BE2C (cell line): ENCODE data around the gene IL32.

ENCODE experiments used
- DNase-seq: peaks from one replicate; pipeline ENCODE4 v3.0.0-alpha.2; 2020
- H3K27me3 ChIP-seq: fragments of 250-450 bp; sonication (Bioruptor Pico); 2 replicates; pipeline ENCODE4 v1.5.1; 2020; ENCODE audit warnings: mild to moderate bottlenecking
- H3K36me3 ChIP-seq: fragments of 250-450 bp; sonication (Bioruptor Pico); 2 replicates; pipeline ENCODE4 v1.5.1; 2020; ENCODE audit warnings: mild to moderate bottlenecking
- H3K4me1 ChIP-seq: fragments of 250-450 bp; sonication (Bioruptor Pico); 2 replicates; pipeline ENCODE4 v1.5.1; 2020
- H3K4me3 ChIP-seq: 2 replicates; pipeline ENCODE4 v1.5.1; 2011; ENCODE audit warnings: low read depth, low read length
- H3K9me3 ChIP-seq: fragments of 250-450 bp; sonication (Bioruptor Pico); 2 replicates; pipeline ENCODE4 v1.5.1; 2020
- TF ChIP-seq, protein P1 (sequence below): IDR thresholded peaks from 2 replicates; pipeline ENCODE4 v1.5.1; 2012; ENCODE audit warnings: mild to moderate bottlenecking, low read depth, low read length

The IL32 gene

DNA sequence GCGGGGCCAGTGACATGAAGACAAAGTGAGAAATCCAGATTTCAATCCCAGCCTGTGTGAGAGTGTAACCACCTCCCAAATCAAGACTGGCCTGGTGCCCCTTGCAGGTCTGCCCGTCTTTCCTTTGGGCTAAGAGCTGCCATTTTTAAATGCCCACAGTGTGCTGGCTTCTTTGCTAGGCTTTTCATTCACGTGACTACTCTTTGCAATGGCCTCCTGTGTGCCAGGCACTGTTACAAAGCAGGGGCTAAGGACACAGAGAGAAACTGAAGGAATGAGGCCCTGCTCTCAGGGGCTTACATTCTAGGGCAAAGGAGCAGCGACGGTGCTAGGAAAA lies 33.9 kb downstream of the IL32 start:
- TF ChIP-seq, protein P1, sequence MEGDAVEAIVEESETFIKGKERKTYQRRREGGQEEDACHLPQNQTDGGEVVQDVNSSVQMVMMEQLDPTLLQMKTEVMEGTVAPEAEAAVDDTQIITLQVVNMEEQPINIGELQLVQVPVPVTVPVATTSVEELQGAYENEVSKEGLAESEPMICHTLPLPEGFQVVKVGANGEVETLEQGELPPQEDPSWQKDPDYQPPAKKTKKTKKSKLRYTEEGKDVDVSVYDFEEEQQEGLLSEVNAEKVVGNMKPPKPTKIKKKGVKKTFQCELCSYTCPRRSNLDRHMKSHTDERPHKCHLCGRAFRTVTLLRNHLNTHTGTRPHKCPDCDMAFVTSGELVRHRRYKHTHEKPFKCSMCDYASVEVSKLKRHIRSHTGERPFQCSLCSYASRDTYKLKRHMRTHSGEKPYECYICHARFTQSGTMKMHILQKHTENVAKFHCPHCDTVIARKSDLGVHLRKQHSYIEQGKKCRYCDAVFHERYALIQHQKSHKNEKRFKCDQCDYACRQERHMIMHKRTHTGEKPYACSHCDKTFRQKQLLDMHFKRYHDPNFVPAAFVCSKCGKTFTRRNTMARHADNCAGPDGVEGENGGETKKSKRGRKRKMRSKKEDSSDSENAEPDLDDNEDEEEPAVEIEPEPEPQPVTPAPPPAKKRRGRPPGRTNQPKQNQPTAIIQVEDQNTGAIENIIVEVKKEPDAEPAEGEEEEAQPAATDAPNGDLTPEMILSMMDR: no peak
- no peak for DNase-seq
- Histone ChIP-seq H3K9me3 (no peaks in the 10 kb centered on the region; the same call in 1 of the 2 replicates), H3K27me3 (peaks cover 2% of the 10 kb centered on the region; the same call in 1 of the 2 replicates), H3K4me1 (peaks cover 3% of the 10 kb centered on the region; the same call in 1 of the 2 replicates), H3K36me3 (no peaks in the 10 kb centered on the region), H3K4me3 (no peak overlapping the region)

DNA sequence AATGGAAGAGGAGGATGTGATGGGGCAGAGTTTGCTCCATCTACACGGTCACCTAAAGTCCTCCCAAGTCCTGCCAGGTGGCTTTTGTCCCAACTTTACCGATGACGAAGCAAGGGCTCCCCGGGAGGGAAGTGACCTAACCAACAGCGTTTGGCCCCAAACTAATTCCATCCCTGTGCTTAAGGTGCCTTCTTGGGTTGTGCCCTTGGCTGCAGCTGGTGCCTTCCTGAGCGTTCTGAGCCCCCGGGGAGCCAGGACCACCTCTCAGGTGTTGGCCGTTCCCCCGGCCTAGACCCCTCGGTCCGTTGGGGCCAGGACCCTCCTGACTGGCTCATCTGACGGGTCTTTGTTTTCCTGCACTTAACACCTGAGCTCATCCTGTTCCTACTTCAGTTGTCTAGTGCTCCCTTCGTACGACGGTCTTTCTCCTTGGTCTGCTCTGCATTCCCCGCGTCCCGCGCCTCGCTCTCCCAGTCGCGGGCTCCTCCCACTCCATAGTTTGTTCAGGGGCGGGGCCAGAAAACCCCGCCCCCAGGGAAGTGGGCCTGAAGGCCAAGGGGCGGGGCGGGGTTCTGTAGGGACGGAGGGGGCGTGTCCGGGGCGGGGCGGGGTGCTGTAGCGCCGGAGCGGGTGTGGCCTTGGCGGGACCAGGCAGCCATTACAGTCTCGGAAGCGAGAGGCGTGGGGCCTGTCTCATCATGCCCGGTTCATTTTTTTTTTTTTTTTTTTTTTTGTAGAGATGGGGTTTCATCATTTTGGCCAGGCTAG lies 34.5 kb downstream of the IL32 start:
- H3K4me3 ChIP-seq: no peak overlapping the region
- no peaks in the 10 kb centered on the region; the same call in 1 of the 2 replicates for H3K27me3 ChIP-seq
- no peaks in the 10 kb centered on the region for H3K36me3 ChIP-seq
- DNase-seq: peak; percentile 96
- H3K9me3 ChIP-seq: no peaks in the 10 kb centered on the region
- H3K4me1 ChIP-seq: peaks cover 3% of the 10 kb centered on the region; the same call in 1 of the 2 replicates
- TF ChIP-seq, protein P1: no peak

DNA sequence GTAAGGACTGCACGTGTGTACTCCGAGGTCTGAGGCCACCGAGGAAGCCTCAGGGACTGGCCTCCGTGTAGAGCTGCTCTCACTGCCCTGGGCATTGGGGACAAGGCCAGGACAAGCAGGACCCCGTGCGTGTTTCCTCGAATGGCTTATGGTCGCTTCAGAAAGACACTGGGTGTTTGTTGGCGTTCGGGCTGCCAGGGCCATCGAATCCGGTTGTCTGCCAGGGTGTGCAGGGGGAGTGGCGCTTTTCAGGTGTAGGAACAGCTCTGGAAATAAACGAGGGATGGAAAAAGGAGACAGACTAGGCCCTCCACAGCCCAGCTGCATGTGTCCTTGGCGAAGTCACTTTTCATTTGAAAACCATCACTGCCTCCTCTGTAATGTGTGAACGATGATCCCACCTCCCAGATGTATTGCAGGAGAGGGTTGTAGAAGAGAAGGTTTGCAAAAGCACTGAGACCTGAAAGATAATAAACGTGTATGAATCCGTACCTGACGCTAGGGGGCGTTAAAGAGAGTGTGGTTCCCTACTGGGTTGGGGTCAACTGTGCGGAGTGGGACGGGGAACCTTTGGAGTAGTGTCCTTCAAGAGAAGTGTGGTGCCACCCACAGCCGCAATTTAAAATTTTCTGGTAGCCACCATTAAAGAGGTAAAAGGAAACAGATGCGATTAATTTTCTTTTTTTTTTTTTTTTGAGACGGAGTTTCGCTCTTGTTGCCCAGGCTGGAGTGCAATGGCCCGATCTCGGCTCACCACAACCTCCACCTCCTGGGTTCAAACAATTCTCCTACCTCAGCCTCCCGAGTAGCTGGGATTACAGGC lies 35.8 kb downstream of the IL32 start:
- Histone ChIP-seq H3K9me3 (no peaks in the 10 kb centered on the region), H3K36me3 (no peaks in the 10 kb centered on the region), H3K27me3 (no peaks in the 10 kb centered on the region), H3K4me1 (peaks cover 3% of the 10 kb centered on the region; the same call in 1 of the 2 replicates), H3K4me3 (no peak overlapping the region)
- DNase-seq: peak; percentile 46
- TF ChIP-seq, protein P1: peak; percentile 75

DNA sequence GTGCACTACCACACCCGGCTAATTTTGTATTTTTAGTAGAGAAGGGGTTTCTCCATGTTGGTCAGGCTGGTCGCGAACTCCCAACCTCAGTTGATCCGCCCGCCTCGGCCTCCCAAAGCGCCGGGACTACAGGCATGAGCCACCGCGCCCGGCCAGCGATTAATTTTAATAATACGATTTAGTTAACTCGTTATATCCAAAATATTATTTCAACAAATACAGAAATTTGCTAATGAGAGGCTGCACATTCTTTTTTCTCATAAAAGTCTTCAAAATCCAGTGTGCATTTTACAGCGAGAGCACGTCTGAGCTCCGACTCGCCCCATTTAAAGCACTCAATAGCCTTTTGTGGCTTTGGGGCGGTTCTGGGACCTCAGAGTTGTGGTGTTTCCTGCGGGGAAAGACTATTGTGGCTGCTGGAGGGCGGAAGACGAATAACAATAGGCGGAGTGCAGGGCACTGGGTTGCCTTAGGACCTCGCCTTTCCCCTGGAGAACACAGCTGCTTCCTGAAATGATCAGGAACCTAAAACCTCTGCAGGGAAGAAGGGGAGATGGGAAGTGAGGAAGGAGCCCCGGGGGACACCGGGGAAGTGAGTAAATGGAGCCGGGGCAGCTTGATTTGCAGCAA lies 36.5 kb downstream of the IL32 start:
- H3K9me3 ChIP-seq: no peaks in the 10 kb centered on the region
- no peak for DNase-seq
- peaks cover 3% of the 10 kb centered on the region; the same call in 1 of the 2 replicates for H3K4me1 ChIP-seq
- no peak overlapping the region for H3K4me3 ChIP-seq
- TF ChIP-seq, protein P1: no peak
- no peaks in the 10 kb centered on the region for H3K36me3 ChIP-seq
- H3K27me3 ChIP-seq: no peaks in the 10 kb centered on the region

DNA sequence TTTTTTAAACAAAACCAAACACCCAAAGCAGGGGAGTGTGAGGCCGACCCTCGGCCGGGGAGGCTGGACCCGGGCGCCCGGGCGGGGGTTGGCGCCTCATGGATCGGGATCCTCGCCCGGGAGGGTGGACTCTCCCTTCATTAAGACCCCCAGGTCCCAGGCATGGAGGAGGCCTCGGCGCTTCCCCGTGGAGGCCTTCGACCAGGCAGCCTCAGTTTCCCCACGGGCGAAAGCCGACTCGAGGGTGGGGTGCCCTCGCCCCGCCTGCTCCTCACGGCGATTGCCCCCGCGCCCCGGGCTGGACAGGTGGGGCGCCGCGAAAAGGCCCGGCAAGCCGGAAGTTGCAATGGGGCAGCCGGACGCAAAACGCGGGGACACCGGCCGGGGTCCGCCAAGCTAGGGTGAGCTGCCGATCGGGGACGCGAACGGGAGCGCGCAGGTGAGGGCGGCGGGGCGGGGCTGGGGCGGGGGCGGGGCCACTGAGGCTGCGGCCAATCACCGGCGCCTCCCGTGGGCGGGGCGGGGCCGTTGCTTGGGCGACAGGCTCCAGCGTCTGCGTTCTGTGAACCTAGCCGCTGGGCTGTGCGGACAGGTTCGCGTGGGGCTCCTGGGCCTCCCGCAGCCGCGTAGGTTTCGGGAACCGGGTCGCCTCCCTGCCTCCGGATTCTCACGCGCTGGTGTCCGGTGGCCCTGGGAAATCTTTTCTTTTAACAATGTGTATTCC lies 40.9 kb downstream of the IL32 start:
- H3K4me1 ChIP-seq: no peaks in the 10 kb centered on the region
- peak; percentile 95 for DNase-seq
- no peaks in the 10 kb centered on the region for H3K36me3 ChIP-seq
- TF ChIP-seq, protein P1: no peak
- no peaks in the 10 kb centered on the region for H3K9me3 ChIP-seq
- H3K4me3 ChIP-seq: peak overlapping the region; percentile 79
- no peaks in the 10 kb centered on the region for H3K27me3 ChIP-seq
